ENCODE results near the gene SH3BP1.

- no peak for TF ChIP-seq POLR2AphosphoS5 (IDR thresholded peaks at IDR 0.05; ENCODE audit: low read depth, low read length)
- TF ChIP-seq TAF1 (IDR thresholded peaks at IDR 0.05; ENCODE audit: borderline replicate concordance, low read depth, low read length), result no peak
Measured at GRCh38 chr22:37677493-37677974, 38.1 kb downstream of the SH3BP1 start.

Data from GM12892 (cell line).